GM12801 (cell line): ENCODE measurements around the gene LIPH.

Experiments used
- TF ChIP-seq, protein P1 (sequence below): IDR thresholded peaks from one replicate; pipeline ENCODE4 v1.5.1; 2011; ENCODE audit warnings: control low read depth; ENCODE audit not compliant: insufficient read length; ENCODE audit errors: extremely low read depth

LIPH gene

DNA sequence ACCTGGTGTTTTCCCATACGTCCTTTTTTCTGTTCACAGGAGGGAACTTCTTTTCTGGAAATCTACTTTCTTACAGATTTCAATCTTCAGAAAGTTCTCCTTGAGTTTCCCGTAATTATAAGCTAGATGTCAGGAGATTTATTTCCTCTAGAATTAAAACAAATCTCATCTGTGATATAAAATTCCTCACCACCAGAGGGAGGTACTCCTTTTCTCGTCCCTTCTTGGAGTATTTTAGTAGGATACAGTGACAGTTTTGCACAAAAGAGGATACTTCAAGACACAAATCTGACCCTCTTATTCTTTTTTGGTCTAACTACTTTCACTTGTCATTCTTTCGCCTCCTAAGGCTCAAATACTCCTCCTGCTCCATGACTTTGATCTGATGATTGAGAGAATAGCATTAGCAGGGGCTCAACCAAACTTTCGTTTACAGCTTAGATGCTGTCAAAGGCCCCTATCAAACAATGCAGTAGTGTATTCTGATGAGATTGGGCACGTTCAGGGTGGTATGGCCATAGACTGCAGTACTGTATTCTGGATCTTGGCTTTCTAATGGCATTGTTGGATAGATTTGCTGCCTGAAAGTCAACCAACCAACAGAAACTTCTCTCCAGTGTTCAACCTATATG, 91.6 kb downstream of the LIPH start:
- TF ChIP-seq, protein P1, sequence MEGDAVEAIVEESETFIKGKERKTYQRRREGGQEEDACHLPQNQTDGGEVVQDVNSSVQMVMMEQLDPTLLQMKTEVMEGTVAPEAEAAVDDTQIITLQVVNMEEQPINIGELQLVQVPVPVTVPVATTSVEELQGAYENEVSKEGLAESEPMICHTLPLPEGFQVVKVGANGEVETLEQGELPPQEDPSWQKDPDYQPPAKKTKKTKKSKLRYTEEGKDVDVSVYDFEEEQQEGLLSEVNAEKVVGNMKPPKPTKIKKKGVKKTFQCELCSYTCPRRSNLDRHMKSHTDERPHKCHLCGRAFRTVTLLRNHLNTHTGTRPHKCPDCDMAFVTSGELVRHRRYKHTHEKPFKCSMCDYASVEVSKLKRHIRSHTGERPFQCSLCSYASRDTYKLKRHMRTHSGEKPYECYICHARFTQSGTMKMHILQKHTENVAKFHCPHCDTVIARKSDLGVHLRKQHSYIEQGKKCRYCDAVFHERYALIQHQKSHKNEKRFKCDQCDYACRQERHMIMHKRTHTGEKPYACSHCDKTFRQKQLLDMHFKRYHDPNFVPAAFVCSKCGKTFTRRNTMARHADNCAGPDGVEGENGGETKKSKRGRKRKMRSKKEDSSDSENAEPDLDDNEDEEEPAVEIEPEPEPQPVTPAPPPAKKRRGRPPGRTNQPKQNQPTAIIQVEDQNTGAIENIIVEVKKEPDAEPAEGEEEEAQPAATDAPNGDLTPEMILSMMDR: no peak

DNA sequence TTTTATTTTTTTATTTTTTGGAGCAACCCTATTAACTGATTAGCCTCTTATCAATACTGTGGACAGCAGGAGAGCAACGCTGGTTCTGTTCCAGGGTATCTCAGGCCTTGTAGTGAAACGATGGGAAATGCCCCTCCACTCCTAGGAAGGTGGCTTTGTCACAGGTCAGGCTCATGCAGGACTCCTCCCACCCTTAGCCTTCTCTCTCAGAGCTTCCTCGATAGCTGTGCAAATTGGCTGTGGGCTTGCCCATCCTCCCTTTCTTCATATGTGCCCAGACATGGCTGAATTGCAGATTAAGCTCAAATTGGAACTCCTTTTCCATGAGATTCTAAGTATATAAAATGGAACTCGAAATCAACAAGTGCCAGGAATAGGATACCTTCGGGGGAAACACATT, 92.1 kb downstream of the LIPH start:
- TF ChIP-seq, protein P1: no peak

DNA sequence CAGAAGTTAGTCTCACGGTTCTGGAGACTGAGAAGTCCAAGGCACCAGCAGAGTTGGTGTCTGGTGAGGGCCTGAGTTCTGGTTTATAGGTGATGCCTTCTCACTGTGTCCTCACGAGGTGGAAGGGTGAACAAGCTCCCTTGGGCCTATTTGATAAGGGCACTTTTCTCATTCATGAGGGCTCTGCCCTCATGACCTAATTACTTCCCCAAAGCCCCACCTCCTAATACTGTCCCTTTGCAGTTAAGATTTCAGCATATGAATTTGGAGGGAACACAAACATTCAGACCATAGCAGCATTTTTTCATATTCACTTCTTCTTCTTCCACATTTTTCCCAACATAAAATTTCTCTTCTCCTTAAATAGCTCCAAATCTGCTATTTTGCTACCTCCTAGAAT, 95.0 kb downstream of the LIPH start:
- TF ChIP-seq, protein P1: no peak
